Calu3 (cell line): ENCODE data around the gene PLA2G2D. TPM values are rescaled to one million over a fixed set of nuclear protein-coding genes. Genes with fewer than 3 reads are reported as not detected.

Experiments used
- BruUV-seq: library from RNA; stranded (reverse); fragments of 400-500 nt; replicated peaks from 2 replicates; lab custom pipeline; 2021; lab: Mats Ljungman, UMichigan
- CTCF ChIA-PET: fragments of 300-600 bp; sonication (Branson Sonifier 250); formaldehyde crosslinking; loops from one replicate; lab custom pipeline; 2022; ENCODE audit warnings: antibody characterized with exemption; lab: Charles Lee
- DNase-seq: peaks from one replicate; pipeline ENCODE4 v3.0.0; 2022
- H3K27ac Mint-ChIP-seq: one replicate; pipeline ENCODE4 v1.8.0; 2022; ENCODE audit warnings: mixed read lengths; ENCODE audit not compliant: unreplicated experiment
- H3K27me3 Mint-ChIP-seq: one replicate; pipeline ENCODE4 v1.8.0; 2022; ENCODE audit warnings: mixed read lengths; ENCODE audit not compliant: unreplicated experiment
- H3K36me3 Mint-ChIP-seq: one replicate; pipeline ENCODE4 v1.8.0; 2022; ENCODE audit warnings: mild to moderate bottlenecking, moderate library complexity, mixed read lengths; ENCODE audit not compliant: insufficient read depth, unreplicated experiment
- H3K4me1 Mint-ChIP-seq: one replicate; pipeline ENCODE4 v1.8.0; 2022; ENCODE audit warnings: mild to moderate bottlenecking, low read depth, mixed read lengths; ENCODE audit not compliant: unreplicated experiment
- H3K4me3 Mint-ChIP-seq: one replicate; pipeline ENCODE4 v1.8.0; 2022; ENCODE audit warnings: mild to moderate bottlenecking, low read depth, moderate library complexity, mixed read lengths; ENCODE audit not compliant: unreplicated experiment
- H3K9me3 Mint-ChIP-seq: one replicate; pipeline ENCODE4 v1.8.0; 2022; ENCODE audit warnings: low read depth, mixed read lengths; ENCODE audit not compliant: unreplicated experiment
- intact Hi-C: fragments of 100-400 bp; cut with micrococcal nuclease; formaldehyde crosslinking; loops from one replicate; pipeline ENCODE4 v1.10.0; 2022; ENCODE audit not compliant: unreplicated experiment
- total RNA-seq: library from RNA; stranded (reverse); gene quantifications from 2 replicates; pipeline ENCODE4 v1.2.3, GENCODE V29; 2022
- TF ChIP-seq, protein P1 (sequence below): fragments of 200-600 bp; IDR thresholded peaks from one replicate; pipeline ENCODE4 v1.8.0; 2022; ENCODE audit warnings: antibody characterized with exemption; ENCODE audit not compliant: unreplicated experiment

PLA2G2D gene
- total RNA-seq, 1 experiment from 2014 or later: not detected

DNA sequence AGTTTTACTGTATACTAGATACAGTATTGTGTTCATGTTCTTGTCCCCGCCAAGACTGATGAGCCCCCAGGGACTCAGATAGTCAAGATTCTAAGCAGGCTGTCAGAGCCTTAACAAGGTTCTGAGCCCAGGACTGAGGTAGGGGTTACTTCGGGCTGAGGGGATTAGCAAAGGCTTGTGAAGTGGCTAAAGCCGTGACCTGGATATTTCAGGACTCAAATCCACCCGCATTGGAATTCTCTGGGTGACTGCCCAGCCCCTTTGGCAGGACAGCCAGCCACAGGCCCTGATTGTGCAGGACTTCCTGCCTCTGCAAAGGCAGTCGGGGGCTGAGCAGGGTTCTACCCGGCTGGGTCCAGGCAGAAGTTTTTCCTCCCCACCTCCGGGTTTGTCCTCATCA is 49.5 kb downstream of the PLA2G2D start, which contains the start of gene PLA2G5:
TSS of gene PLA2G5 (plus strand) at position 321 of the 400 bp plus-strand sequence. CDS start 14,637 bp downstream, outside the sequence.
- TF ChIP-seq, protein P1, sequence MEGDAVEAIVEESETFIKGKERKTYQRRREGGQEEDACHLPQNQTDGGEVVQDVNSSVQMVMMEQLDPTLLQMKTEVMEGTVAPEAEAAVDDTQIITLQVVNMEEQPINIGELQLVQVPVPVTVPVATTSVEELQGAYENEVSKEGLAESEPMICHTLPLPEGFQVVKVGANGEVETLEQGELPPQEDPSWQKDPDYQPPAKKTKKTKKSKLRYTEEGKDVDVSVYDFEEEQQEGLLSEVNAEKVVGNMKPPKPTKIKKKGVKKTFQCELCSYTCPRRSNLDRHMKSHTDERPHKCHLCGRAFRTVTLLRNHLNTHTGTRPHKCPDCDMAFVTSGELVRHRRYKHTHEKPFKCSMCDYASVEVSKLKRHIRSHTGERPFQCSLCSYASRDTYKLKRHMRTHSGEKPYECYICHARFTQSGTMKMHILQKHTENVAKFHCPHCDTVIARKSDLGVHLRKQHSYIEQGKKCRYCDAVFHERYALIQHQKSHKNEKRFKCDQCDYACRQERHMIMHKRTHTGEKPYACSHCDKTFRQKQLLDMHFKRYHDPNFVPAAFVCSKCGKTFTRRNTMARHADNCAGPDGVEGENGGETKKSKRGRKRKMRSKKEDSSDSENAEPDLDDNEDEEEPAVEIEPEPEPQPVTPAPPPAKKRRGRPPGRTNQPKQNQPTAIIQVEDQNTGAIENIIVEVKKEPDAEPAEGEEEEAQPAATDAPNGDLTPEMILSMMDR: no peak
- no peaks in the 10 kb centered on the region for H3K4me1 Mint-ChIP-seq
- intact Hi-C loops: no loop called here
- no peak for DNase-seq
- H3K27ac Mint-ChIP-seq: no peak within 1 kb of the TSS
- BruUV-seq: no TSS peak
- H3K36me3 Mint-ChIP-seq: no peaks in the 10 kb centered on the region
- peaks cover 34% of the 10 kb centered on the region for H3K27me3 Mint-ChIP-seq
- H3K4me3 Mint-ChIP-seq: no peak within 1 kb of the TSS
- no peaks in the 10 kb centered on the region for H3K9me3 Mint-ChIP-seq
- CTCF ChIA-PET: no interaction called here

DNA sequence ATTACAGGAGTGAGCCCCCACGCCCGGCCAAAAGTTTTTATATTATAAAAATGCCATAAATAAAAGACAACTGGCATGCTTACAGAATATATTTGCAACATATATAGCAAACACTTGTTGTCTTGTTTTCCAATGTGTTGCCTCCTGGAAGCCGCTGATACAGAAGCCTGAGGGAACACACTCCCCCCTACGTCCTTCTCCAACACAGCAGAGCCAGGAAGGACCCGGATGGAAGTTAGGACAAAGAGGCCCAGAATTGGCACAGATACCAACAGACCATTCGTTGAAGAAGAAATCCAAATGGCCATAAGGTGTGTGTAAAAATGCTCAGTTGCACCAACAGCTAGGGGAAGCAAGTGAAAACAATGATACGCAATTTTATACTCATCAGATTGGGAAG is 50.6 kb downstream of the PLA2G2D start:
- Mint-ChIP-seq H3K9me3 (no peaks in the 10 kb centered on the region), H3K4me3 (no peak overlapping the region), H3K36me3 (no peaks in the 10 kb centered on the region), H3K27ac (no peak overlapping the region), H3K27me3 (peaks cover 22% of the 10 kb centered on the region), H3K4me1 (no peaks in the 10 kb centered on the region)
- TF ChIP-seq, protein P1: no peak
- intact Hi-C loops: no loop called here
- BruUV-seq: no TSS peak
- no peak for DNase-seq
- CTCF ChIA-PET: no interaction called here

GRCh38 chr1:20063861-20064292 is 55.5 kb downstream of the PLA2G2D start:
- Mint-ChIP-seq H3K4me3 (no peak overlapping the region), H3K27me3 (no peaks in the 10 kb centered on the region), H3K27ac (no peak overlapping the region), H3K4me1 (no peaks in the 10 kb centered on the region), H3K36me3 (no peaks in the 10 kb centered on the region), H3K9me3 (no peaks in the 10 kb centered on the region)
- no TSS peak for BruUV-seq
- CTCF ChIA-PET: no interaction called here
- DNase-seq: no peak
- intact Hi-C loops: no loop called here
- TF ChIP-seq, protein P1: no peak

Other genes starting within 250 kb of the PLA2G2D start
- 7.4 and 14.7 TPM in 2 replicates for gene OTUD3, start 237.1 kb downstream of the PLA2G2D start, total RNA-seq
- not detected in 2 replicates for gene PLA2G2E, start 195.9 kb downstream of the PLA2G2D start, total RNA-seq
- not detected in 2 replicates for gene PLA2G2A, start 139.9 kb downstream of the PLA2G2D start, total RNA-seq
- not detected in 2 replicates for gene PLA2G5, start 49.3 kb downstream of the PLA2G2D start, total RNA-seq
- not detected in 2 replicates for gene PLA2G2F, start 19.8 kb upstream of the PLA2G2D start, total RNA-seq
- gene UBXN10, start 66.6 kb upstream of the PLA2G2D start, total RNA-seq: 0.33 and 0.37 TPM in 2 replicates
- not detected in 2 replicates for gene PLA2G2C, start 67.0 kb upstream of the PLA2G2D start, total RNA-seq
- not detected in 2 replicates for gene VWA5B1, start 171.3 kb upstream of the PLA2G2D start, total RNA-seq